Measurements from ENCODE around the gene FBXO28. TPM values are rescaled to one million over a fixed set of nuclear protein-coding genes. Genes with fewer than 3 reads are reported as not detected.

FBXO28 gene
- total RNA-seq, 1 donor from 2014 or later, result 32.6 TPM

GRCh38 chr1:224201383-224201782 lies 87.5 kb downstream of the FBXO28 start:
- no peak for FAIRE-seq
- Mint-ChIP-seq H3K4me1 (ENCODE audit: low read depth, unreplicated experiment) (peaks cover 31% of the 10 kb centered on the region), H3K9me3 (ENCODE audit: unreplicated experiment) (no peaks in the 10 kb centered on the region), H3K27ac (ENCODE audit: unreplicated experiment) (peak overlapping the region; percentile 72), H3K36me3 (ENCODE audit: low read depth, unreplicated experiment) (no peaks in the 10 kb centered on the region), H3K27me3 (ENCODE audit: low read depth, unreplicated experiment) (no peaks in the 10 kb centered on the region), H3K4me3 (ENCODE audit: unreplicated experiment) (no peak overlapping the region)
- no peaks in the 10 kb centered on the region for H3K36me3 ChIP-seq (ENCODE audit: insufficient read depth, low read length)
- H3K79me2 ChIP-seq (ENCODE audit: insufficient read depth, low read length), result no peaks in the 10 kb centered on the region
- H3K27ac ChIP-seq (ENCODE audit: low read depth, low read length), result no peak overlapping the region
- H4K20me1 ChIP-seq (ENCODE audit: insufficient read depth, low read length), result no peaks in the 10 kb centered on the region
- H3K27me3 ChIP-seq (ENCODE audit: insufficient read depth, low read length), result no peaks in the 10 kb centered on the region
- no peak for DNase-seq (ENCODE audit: low read depth)
- no peak overlapping the region for H2AFZ ChIP-seq (ENCODE audit: low read depth, low read length)
- H3K4me3 ChIP-seq (ENCODE audit: insufficient read depth, low read depth, low read length), result no peak overlapping the region
- no peaks in the 10 kb centered on the region for H3K9me3 ChIP-seq (ENCODE audit: insufficient read depth, low read depth, low read length)
- no peak overlapping the region for H3K4me2 ChIP-seq (ENCODE audit: low read length)
- peaks cover 29% of the 10 kb centered on the region for H3K4me1 ChIP-seq (ENCODE audit: insufficient read depth, low read length)
- TF ChIP-seq, protein P1, sequence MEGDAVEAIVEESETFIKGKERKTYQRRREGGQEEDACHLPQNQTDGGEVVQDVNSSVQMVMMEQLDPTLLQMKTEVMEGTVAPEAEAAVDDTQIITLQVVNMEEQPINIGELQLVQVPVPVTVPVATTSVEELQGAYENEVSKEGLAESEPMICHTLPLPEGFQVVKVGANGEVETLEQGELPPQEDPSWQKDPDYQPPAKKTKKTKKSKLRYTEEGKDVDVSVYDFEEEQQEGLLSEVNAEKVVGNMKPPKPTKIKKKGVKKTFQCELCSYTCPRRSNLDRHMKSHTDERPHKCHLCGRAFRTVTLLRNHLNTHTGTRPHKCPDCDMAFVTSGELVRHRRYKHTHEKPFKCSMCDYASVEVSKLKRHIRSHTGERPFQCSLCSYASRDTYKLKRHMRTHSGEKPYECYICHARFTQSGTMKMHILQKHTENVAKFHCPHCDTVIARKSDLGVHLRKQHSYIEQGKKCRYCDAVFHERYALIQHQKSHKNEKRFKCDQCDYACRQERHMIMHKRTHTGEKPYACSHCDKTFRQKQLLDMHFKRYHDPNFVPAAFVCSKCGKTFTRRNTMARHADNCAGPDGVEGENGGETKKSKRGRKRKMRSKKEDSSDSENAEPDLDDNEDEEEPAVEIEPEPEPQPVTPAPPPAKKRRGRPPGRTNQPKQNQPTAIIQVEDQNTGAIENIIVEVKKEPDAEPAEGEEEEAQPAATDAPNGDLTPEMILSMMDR (IDR thresholded peaks at IDR 0.05; ENCODE audit: insufficient read depth, low read depth, low read length), result no peak
- no peak for TF ChIP-seq EZH2 (IDR thresholded peaks at IDR 0.05; ENCODE audit: insufficient read depth, low read length)
- no peak overlapping the region for H3K9ac ChIP-seq (ENCODE audit: low read length)

GRCh38 chr1:224201853-224202252 lies 87.9 kb downstream of the FBXO28 start:
- H3K27me3 Mint-ChIP-seq (ENCODE audit: low read depth, unreplicated experiment), result no peaks in the 10 kb centered on the region
- H3K9me3 Mint-ChIP-seq (ENCODE audit: unreplicated experiment), result no peaks in the 10 kb centered on the region
- Histone ChIP-seq H3K27me3 (ENCODE audit: insufficient read depth, low read length) (no peaks in the 10 kb centered on the region), H3K36me3 (ENCODE audit: insufficient read depth, low read length) (no peaks in the 10 kb centered on the region), H3K9me3 (ENCODE audit: insufficient read depth, low read depth, low read length) (no peaks in the 10 kb centered on the region), H3K79me2 (ENCODE audit: insufficient read depth, low read length) (no peaks in the 10 kb centered on the region), H2AFZ (ENCODE audit: low read depth, low read length) (no peak overlapping the region), H3K27ac (ENCODE audit: low read depth, low read length) (no peak overlapping the region), H3K4me3 (ENCODE audit: insufficient read depth, low read depth, low read length) (no peak overlapping the region), H3K4me1 (ENCODE audit: insufficient read depth, low read length) (peaks cover 29% of the 10 kb centered on the region), H3K4me2 (ENCODE audit: low read length) (no peak overlapping the region), H4K20me1 (ENCODE audit: insufficient read depth, low read length) (no peaks in the 10 kb centered on the region), H3K9ac (ENCODE audit: low read length) (no peak overlapping the region)
- no peak overlapping the region for H3K4me3 Mint-ChIP-seq (ENCODE audit: unreplicated experiment)
- DNase-seq (ENCODE audit: low read depth) (no peak), FAIRE-seq (no peak)
- TF ChIP-seq, protein P1 (IDR thresholded peaks at IDR 0.05; ENCODE audit: insufficient read depth, low read depth, low read length), result no peak
- TF ChIP-seq EZH2 (IDR thresholded peaks at IDR 0.05; ENCODE audit: insufficient read depth, low read length), result no peak
- peaks cover 31% of the 10 kb centered on the region for H3K4me1 Mint-ChIP-seq (ENCODE audit: low read depth, unreplicated experiment)
- peak overlapping the region; percentile 72 for H3K27ac Mint-ChIP-seq (ENCODE audit: unreplicated experiment)
- no peaks in the 10 kb centered on the region for H3K36me3 Mint-ChIP-seq (ENCODE audit: low read depth, unreplicated experiment)

- Mint-ChIP-seq H3K9me3 (ENCODE audit: unreplicated experiment) (no peaks in the 10 kb centered on the region), H3K36me3 (ENCODE audit: low read depth, unreplicated experiment) (no peaks in the 10 kb centered on the region), H3K27ac (ENCODE audit: unreplicated experiment) (peak overlapping the region; percentile 68), H3K27me3 (ENCODE audit: low read depth, unreplicated experiment) (no peaks in the 10 kb centered on the region), H3K4me3 (ENCODE audit: unreplicated experiment) (no peak overlapping the region), H3K4me1 (ENCODE audit: low read depth, unreplicated experiment) (peaks cover 31% of the 10 kb centered on the region)
- no peaks in the 10 kb centered on the region for H3K79me2 ChIP-seq (ENCODE audit: insufficient read depth, low read length)
- peaks cover 29% of the 10 kb centered on the region for H3K4me1 ChIP-seq (ENCODE audit: insufficient read depth, low read length)
- peak overlapping the region; percentile 27 for H3K9ac ChIP-seq (ENCODE audit: low read length)
- no peak overlapping the region for H2AFZ ChIP-seq (ENCODE audit: low read depth, low read length)
- H3K27ac ChIP-seq (ENCODE audit: low read depth, low read length), result peak overlapping the region; percentile 35
- no peak for TF ChIP-seq EZH2 (IDR thresholded peaks at IDR 0.05; ENCODE audit: insufficient read depth, low read length)
- TF ChIP-seq, protein P1 (IDR thresholded peaks at IDR 0.05; ENCODE audit: insufficient read depth, low read depth, low read length), result no peak
- no peak overlapping the region for H3K4me3 ChIP-seq (ENCODE audit: insufficient read depth, low read depth, low read length)
- H3K4me2 ChIP-seq (ENCODE audit: low read length), result peak overlapping the region; percentile 44
- H3K36me3 ChIP-seq (ENCODE audit: insufficient read depth, low read length), result no peaks in the 10 kb centered on the region
- peak; percentile 85 for DNase-seq (ENCODE audit: low read depth)
- no peaks in the 10 kb centered on the region for H3K9me3 ChIP-seq (ENCODE audit: insufficient read depth, low read depth, low read length)
- FAIRE-seq, result peak; percentile 60
- no peaks in the 10 kb centered on the region for H3K27me3 ChIP-seq (ENCODE audit: insufficient read depth, low read length)
- H4K20me1 ChIP-seq (ENCODE audit: insufficient read depth, low read length), result no peaks in the 10 kb centered on the region
These were observed 89.5 kb downstream of the FBXO28 start for GRCh38 chr1:224203243-224204016.

All from astrocyte (in vitro differentiated cells and primary cell).